Neural cell (in vitro differentiated cells): ENCODE measurements around the gene NAGA.

Experiments
- CTCF ChIP-seq: fragments of 450-650 bp; IDR thresholded peaks from 2 replicates; pipeline ENCODE4 v1.5.1; 2014; ENCODE audit warnings: antibody characterized with exemption, mild to moderate bottlenecking, moderate library complexity; ENCODE audit not compliant: poor library complexity, severe bottlenecking
- EZH2 ChIP-seq: fragments of 200-600, 300-800 bp; shearing (Covaris generic), sonication (generic); IDR thresholded peaks from 2 replicates; pipeline ENCODE4 v1.6.1; 2014; ENCODE audit warnings: antibody characterized with exemption, low read length, borderline replicate concordance, mild to moderate bottlenecking; ENCODE audit not compliant: insufficient read depth, poor library complexity, severe bottlenecking
- POLR2AphosphoS5 ChIP-seq: IDR thresholded peaks from 2 replicates; pipeline ENCODE4 v1.6.1; 2012
- RAD21 ChIP-seq: fragments of 450-650 bp; conservative IDR thresholded peaks from 2 replicates; pipeline ENCODE4 v1.6.1; 2014; ENCODE audit warnings: antibody characterized with exemption, mild to moderate bottlenecking, moderate library complexity
- SMC3 ChIP-seq: fragments of 450-650 bp; conservative IDR thresholded peaks from 2 replicates; pipeline ENCODE4 v1.6.1; 2014; ENCODE audit warnings: antibody characterized with exemption, mild to moderate bottlenecking, moderate library complexity; ENCODE audit not compliant: poor library complexity
- TAF1 ChIP-seq: IDR thresholded peaks from 2 replicates; pipeline ENCODE4 v1.6.1; 2012; ENCODE audit warnings: low read depth
- TF ChIP-seq, protein P1 (sequence below): IDR thresholded peaks from 2 replicates; pipeline ENCODE4 v1.6.1; 2012; ENCODE audit warnings: borderline replicate concordance

GRCh38 chr22:42069801-42070516 is 653 bp downstream of the NAGA start:
- TF ChIP-seq CTCF (no peak), POLR2AphosphoS5 (no peak), RAD21 (no peak), TAF1 (no peak), EZH2 (no peak), SMC3 (no peak)
- TF ChIP-seq, protein P1, sequence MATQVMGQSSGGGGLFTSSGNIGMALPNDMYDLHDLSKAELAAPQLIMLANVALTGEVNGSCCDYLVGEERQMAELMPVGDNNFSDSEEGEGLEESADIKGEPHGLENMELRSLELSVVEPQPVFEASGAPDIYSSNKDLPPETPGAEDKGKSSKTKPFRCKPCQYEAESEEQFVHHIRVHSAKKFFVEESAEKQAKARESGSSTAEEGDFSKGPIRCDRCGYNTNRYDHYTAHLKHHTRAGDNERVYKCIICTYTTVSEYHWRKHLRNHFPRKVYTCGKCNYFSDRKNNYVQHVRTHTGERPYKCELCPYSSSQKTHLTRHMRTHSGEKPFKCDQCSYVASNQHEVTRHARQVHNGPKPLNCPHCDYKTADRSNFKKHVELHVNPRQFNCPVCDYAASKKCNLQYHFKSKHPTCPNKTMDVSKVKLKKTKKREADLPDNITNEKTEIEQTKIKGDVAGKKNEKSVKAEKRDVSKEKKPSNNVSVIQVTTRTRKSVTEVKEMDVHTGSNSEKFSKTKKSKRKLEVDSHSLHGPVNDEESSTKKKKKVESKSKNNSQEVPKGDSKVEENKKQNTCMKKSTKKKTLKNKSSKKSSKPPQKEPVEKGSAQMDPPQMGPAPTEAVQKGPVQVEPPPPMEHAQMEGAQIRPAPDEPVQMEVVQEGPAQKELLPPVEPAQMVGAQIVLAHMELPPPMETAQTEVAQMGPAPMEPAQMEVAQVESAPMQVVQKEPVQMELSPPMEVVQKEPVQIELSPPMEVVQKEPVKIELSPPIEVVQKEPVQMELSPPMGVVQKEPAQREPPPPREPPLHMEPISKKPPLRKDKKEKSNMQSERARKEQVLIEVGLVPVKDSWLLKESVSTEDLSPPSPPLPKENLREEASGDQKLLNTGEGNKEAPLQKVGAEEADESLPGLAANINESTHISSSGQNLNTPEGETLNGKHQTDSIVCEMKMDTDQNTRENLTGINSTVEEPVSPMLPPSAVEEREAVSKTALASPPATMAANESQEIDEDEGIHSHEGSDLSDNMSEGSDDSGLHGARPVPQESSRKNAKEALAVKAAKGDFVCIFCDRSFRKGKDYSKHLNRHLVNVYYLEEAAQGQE: no peak
